ACHN (cell line): Measurements from ENCODE around the gene METTL9.
"Not testable (repeated sequence)": the region's sequence is repeated elsewhere in the genome, so short reads cannot be mapped to it uniquely, and the experiment has no call there.

Experiments used
- DNase-seq: peaks from one replicate; pipeline ENCODE4 v3.0.0-alpha.2; 2015
- in situ Hi-C: cut with HindIII; loops from 2 replicates; pipeline ENCODE4 v1.10.0; 2017; ENCODE audit warnings: low sequenced_read_pairs, low pct_ligation_motif_present, low pct_unique_long_range_greater_than_20kb

Gene METTL9

GRCh38 chr16:21568502-21569189 is 30.7 kb upstream of the METTL9 start:
- in situ Hi-C loops: no loop called here
- DNase-seq: no peak

DNA sequence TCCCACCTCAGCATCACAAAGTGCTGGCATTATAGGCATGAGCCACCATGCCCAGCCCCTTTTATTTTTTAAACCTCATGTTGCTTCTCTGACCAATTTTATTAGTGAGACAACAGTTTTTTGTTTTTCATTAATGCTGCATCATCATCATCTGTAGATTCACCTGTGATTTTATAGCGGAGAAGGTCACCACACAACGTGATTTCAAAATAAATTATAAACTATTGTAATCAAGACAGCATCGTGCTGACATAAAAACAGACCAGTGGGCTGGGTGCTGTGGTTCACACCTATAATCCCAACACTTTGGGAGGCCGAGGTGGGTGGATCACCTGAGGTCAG is 28.7 kb upstream of the METTL9 start:
- no peak for DNase-seq
- in situ Hi-C loops: no loop called here

DNA sequence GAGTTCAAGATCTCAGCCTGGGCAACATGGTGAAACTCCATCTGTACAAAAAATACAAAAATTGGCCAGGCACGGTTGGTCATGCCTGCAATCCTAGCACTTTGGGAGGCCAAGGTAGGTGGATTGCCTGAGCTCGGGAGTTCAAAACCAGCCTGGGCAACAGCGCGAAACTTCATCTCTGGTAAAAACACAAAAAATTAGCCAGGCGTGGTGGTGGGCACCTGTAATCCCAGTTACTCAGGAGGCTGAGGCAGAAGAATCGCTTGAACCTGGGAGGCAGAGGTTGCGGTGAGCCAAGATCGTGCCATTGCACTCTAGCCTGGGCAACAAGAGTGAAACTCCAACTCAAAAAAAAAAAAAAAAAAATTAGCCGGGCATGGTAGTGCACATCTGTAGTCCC is 25.9 kb upstream of the METTL9 start:
- DNase-seq, in situ Hi-C loops: not testable (repeated sequence)

DNA sequence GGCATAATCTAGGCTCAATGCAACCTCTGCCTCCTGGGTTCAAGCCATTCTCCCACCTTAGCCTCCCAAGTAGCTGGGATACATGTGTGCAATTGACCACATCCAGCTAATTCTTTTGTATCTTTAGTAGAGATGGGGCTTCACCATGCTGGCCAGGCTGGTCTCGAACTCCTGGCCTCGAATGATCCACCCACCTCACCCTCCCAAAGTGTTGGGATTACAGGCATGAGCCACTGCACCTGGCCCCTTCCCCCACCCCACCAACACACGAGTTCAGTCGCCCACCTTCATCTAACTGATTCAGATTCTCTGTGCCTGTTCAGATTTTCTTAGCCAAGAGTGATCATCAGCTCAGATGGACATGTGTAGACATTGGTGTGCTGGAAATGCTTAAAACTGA is 25.0 kb upstream of the METTL9 start:
- in situ Hi-C loops: no loop called here
- no peak for DNase-seq

- in situ Hi-C loops, DNase-seq: not testable (repeated sequence)
These were observed 23.1 kb upstream of the METTL9 start for GRCh38 chr16:21576323-21576722.

DNA sequence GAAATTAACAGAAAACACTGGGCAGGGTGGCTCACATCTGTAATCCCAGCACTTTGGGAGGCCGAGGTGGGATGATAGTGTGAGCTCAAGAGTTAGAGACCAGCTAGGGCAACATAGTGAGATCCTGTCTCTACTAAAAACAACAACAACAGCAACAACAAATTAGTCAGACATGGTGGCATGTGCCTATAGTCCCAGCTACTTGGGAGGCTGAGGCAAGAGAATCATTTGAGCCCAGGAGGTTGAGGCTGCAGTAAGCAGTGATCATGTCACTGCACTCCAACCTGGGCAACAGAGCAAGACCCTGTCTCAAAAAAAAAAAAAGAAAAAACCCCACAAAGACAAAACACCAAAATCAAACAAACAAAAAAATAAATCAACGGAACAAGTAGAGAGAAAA is 21.9 kb upstream of the METTL9 start:
- DNase-seq, in situ Hi-C loops: not testable (repeated sequence)

DNA sequence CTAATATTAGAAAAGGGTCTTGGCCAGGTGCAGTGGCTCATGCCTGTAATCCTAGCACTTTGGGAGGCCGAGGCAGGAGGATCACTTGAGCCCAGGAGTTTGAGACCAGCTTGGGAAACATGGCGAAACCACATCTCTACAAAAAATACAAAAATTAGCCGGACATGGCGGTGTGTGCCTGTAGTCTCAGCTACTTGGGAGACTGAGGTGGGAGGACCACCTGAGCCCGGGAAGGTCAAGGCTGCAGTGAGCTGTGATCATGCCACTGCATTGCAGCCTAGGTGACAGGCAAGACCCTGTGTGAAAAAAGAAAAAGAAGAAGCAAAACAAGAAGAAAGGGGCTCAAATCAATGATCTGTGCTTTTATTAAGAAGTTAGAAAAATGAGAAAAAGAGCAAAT is 21.1 kb upstream of the METTL9 start:
- in situ Hi-C loops, DNase-seq: not testable (repeated sequence)

- in situ Hi-C loops, DNase-seq: not testable (repeated sequence)
These were observed 19.2 kb upstream of the METTL9 start for GRCh38 chr16:21580131-21580530.

DNA sequence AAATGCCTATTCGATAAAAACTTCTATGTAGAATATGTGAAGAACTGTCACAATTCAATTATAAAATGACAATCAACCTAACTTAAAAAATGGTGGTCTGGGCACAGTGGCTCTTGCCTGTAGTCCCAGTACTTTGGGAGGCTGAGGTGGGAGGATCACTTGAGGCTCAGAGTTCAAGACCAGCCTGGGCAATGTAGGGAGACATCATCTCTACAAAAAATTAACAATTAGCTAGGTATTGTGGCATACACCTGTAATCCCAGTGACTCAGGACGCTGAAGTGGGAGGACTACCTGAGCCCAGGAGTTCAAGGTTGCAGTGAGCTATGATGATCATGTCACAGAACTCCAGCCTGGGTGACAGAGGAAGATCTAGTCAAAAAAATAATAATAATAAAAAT is 18.6 kb upstream of the METTL9 start:
- in situ Hi-C loops: no loop called here

GRCh38 chr16:21584817-21585216 is 14.6 kb upstream of the METTL9 start:
- no peak for DNase-seq
- in situ Hi-C loops: no loop called here

More for the DNA sequence above, 18.6 kb upstream of the METTL9 start:
- no peak for DNase-seq

DNA sequence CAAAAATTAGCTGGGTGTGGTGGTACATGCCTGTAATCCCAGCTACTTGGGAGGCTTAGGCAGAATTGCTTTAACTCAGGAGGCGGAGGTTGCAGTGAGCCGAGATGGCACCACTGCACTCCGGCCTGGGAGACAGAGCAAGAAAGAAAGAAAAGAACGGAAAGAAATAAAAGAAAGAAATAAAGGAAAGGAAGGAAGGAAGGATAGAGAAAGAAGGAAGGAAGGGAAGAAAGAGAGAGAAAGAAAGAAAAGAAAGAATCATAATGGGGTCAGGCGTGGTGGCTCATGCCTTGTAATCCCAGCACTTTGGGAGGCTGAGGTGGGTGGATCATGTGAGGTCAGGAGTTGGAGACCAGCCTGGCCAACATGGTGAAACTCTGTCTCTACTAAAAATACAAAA is 10.8 kb upstream of the METTL9 start:
- in situ Hi-C loops, DNase-seq: not testable (repeated sequence)

- in situ Hi-C loops: no loop called here
- DNase-seq: no peak
These were observed 9.8 kb upstream of the METTL9 start for GRCh38 chr16:21589551-21589950.

GRCh38 chr16:21590287-21590686 is 9.1 kb upstream of the METTL9 start:
- in situ Hi-C loops: no loop called here
- no peak for DNase-seq

- in situ Hi-C loops: no loop called here
- no peak for DNase-seq
These were observed 8.6 kb upstream of the METTL9 start for GRCh38 chr16:21590796-21591195.

- DNase-seq: no peak
- in situ Hi-C loops: no loop called here
These were observed 7.2 kb upstream of the METTL9 start for GRCh38 chr16:21592191-21592590.

- no peak for DNase-seq
- in situ Hi-C loops: no loop called here
These were observed 5.7 kb upstream of the METTL9 start for GRCh38 chr16:21593530-21594289.

DNA sequence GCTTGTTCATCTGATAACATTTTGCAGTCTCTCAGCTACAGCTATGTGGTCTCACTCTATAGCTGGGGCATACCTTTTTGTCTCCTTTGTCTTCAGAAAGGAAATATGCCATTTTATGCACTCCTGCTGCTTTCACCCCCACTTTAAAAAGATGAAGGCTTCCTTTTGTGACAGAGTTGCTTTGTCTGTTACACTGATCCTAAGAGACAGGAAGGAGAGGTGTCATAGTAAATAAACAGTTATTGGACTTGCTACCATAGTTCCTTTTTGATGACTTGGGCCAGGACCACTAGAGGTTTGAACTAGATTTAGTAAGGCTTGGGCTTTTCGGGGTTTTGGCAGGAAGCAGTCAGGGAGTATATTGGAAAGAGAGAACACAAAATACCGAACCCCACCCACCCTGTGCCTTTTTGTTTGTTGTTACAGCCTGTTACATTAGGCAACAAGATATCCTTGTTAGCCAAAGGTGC is 1.8 kb upstream of the METTL9 start:
- in situ Hi-C loops: no loop called here
- DNase-seq: no peak

GRCh38 chr16:21598206-21598605 is 1.2 kb upstream of the METTL9 start:
- DNase-seq: no peak
- in situ Hi-C loops: no loop called here

GRCh38 chr16:21598701-21599121 is 666 bp upstream of the METTL9 start:
- DNase-seq: peak; percentile 17
- in situ Hi-C loops: no loop called here
